GM19372 (cell line): Measurements from ENCODE around the gene LECT2.

Source experiments
- ATAC-seq: cut with Tn5 transposase; IDR thresholded peaks from one replicate; pipeline ENCODE4 v1.9.1; 2021; ENCODE audit warnings: mild to moderate bottlenecking, low read depth, moderate library complexity; ENCODE audit not compliant: unreplicated experiment

Gene LECT2

DNA sequence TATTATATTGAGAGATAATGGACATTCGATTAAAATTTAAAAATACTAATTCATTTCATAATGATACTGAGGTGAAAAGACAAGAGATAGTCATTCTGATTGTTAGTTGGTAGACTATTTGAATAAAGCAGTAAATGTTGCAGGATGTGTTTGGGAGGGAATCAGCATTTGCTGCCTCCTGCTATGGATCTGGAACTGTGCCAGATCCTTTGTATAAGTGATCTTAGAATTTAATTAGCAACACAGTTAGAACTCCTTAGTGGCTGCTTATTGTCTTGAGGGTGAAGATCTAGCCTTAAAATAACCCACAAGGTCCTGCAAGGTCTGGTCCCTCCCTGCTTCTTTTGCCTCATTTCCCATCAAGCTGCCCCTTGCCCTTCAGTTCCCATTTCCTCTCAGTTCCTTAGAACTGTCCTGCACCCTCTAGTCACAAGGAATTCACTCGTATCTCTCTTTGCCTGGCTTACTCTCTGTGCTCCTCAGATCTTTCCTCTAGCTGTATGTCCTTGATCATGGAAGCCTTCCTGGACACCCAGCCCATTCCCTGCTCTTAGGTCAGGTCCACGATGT lies 12.5 kb downstream of the LECT2 start:
- no peak for ATAC-seq

DNA sequence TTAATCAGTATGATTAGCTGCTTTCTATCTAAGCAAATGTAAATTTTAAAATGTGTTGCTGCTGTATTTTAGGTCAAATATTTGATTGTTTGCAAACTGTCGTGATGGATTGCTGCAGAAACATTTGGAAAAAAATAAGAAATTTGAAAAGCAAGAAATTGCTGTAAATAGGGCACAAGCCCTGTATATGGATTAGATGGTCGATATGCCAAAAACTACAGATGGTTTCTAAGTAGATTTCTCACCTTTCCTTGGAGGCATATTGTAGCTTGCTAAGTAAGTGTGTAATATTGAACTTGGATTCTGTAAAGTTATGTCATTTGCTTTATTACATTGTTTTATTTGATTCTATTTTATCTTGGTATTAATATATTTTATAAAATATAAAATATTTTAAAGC lies 13.1 kb downstream of the LECT2 start:
- no peak for ATAC-seq

DNA sequence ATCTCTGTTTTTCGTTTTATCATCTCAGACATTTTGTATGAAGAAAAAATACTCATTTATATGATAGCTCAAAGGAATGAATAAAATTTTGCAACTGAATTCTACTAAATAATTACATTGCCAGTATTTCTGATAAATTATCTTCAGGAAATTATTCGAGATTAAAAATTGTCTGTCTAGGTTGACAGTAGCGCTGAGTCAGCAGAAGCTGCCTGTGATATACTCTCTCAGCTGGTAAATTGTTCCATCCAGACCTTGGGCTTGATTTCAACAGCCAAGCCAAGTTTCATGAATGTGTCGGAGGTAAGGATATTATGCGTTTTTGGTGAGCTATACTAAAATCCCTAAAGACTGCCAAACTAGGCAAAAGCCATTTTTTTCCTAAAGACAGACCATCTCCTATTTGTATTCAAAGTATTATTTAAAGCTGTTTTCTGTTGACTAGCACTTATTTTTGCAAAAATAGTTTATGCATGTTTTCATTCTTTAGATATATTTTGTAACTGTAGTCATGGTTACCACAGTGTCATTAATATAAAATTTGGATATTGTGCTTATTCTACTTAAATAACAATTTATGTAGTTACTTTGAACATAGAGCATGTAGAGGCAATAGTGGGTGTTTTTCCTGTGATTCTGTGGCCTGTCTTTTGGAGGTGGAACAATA lies 17.4 kb downstream of the LECT2 start:
- no peak for ATAC-seq

DNA sequence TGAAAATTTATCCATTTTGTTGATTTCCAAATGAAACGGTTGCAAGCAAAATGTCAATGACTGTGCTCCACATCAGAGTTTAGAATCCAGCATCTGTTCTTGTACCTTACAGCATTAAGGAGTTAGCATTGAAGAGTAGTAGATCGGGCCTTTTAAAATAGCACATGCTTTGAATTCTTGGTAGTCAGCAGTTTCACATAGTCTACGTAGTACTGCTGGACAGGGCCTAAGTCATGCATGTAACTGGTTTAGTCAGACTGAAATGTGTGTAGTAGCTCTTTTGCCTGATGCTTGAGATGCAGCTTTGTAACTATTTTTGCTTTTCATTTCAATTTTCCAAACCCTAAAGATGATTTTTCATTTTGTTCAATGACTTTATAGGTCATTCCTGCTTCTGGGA lies 19.8 kb downstream of the LECT2 start:
- no peak for ATAC-seq

DNA sequence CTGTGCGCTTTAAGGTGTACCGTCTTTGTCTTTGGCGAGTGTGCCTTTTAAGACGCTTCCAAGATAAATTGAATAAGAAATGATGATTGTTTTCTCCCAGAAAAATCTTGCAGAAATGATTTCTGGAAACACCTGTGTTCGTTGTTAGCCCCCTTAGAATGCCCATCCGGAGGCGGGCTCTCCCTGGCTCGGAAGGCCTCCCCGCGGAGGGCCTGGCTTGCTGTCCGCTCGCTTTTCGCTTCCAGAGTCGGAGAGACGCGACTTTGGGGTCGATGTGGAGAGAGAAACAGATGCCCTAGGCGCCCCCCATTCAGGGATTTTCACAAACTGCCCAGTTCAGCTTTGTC lies 23.9 kb downstream of the LECT2 start:
- ATAC-seq, result no peak

DNA sequence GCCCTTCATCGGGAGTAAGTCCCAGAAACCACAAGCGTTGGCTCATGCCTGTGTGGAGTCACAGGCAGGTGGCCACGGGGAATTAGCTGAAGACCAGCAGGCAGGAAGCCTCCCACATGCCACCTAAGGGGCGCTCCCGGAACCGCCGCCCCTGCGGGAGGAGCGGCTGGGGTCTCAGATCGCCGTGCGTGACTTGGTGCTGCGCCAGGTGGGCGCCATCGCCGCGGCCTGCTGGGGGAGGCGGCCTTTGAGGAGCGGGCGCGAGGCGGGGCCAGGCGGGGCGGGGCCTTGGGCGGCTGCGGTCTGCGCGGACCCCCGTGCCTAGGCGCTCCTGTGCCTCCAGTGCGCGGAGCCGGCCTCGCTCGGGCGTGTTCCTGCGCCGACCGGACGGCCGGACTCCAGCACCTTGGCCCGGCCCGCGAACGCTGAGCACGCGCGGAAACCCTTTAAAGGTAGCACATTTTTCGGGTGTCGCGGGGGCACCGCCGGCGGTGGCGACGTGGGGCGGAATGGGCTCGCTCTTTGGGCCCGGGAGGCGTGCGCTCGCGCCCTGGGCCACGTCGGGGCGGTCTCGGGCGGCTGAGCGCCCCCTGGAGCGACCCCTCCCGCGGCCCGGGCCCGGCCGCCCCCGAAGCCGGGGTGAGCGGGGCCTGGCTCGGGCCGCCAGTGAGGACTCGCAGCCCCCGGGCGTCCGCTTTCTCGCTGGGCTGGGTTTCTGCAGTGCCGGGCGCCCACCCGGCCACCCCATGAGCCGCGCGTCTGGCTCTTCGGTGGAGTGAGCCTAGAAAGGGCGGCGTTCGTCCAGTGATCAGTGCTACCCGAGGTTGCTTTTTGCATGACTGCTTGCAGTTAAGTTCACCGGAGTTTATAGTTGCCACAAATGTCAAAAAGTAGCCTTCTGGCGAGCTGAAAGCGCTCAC lies 24.5 kb downstream of the LECT2 start:
- no peak for ATAC-seq

DNA sequence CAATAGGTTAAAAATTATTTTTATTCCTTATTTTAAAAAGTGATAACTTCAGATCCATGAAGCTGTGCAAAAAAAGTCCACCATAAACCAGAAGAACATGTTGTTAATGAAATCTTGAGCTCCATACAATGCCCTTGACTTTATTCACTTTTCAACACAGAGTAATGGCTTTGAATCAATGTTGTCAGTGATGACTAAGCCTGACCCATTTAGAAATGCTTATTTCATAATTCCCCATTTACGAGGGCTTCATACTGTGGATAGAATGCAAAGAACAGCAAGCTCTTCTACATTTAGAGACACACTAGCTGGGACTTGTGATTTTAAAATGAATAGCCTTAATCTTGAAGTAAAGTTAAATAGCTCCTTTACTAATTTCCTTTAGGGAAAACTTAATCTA lies 33.4 kb downstream of the LECT2 start:
- ATAC-seq, result no peak

DNA sequence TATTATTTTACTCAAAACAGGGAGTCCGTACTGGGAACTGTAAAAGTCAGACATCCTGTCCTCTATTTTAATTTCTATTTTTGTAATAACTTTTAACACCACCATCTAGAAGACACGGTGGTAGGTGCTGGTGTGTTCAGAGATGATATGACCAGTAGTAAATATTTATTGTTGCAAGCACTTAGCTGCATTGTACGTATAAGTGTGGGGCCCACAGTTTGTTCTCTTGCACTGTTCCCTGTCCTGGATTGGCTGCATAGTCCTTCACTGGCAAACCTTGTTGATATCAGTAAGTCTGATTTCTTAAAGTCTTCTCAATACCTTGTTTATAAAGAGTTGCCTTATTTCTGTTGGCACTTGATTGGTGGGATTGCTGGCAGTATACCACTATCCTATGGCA lies 34.6 kb downstream of the LECT2 start:
- no peak for ATAC-seq

DNA sequence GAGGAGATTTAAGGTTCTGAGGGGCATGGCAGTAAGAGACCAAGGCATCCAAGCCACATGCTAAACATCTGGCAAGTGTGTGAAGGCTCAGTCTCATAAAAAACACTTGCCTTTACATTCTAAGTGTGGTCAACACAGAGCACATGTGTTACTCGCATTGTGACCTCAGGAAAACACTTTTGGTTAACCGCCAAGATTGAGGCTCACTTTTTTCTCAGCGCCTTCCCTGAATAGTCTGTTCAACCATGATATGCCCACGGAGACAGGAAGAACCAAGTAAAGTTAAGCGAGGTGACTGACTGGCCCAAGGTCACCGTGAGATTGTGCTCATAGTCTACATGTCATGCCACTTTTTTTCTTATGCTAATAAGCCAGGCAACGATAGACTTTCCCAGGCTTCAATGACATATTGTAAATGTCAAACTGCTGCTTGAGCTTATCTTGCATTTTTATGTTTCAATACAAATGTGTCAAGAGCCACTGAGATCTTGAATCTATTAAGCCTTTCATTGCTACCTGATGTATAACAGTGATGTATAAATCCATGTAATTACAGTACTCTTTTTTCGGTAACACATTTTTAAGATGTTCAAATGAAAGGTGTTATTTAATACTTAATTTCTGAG lies 38.0 kb downstream of the LECT2 start:
- no peak for ATAC-seq

DNA sequence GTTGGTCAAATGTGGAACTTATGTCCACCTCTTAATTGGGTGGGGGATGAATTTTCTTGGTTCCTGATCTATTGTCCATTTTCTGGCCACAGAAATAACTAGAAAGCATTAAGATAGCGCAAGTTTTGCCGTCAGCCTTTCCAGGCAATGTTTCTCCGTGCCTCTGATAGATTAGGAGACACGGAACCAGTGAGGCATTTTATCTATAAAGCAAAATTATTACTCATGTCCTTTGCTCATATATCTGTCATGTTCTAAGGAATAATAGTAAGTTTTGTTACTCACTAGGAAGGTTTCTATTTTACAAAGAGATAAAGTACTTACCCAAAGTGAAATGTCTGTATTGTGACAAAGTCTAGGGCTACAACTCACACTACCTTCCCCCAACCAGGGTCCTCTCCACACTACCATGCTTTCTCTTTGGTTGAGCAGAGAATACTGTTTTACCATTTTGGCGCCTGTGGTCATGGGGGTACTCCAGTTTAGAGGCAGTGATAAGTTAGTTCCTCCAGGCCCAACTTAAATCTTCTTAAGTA lies 39.2 kb downstream of the LECT2 start:
- no peak for ATAC-seq

DNA sequence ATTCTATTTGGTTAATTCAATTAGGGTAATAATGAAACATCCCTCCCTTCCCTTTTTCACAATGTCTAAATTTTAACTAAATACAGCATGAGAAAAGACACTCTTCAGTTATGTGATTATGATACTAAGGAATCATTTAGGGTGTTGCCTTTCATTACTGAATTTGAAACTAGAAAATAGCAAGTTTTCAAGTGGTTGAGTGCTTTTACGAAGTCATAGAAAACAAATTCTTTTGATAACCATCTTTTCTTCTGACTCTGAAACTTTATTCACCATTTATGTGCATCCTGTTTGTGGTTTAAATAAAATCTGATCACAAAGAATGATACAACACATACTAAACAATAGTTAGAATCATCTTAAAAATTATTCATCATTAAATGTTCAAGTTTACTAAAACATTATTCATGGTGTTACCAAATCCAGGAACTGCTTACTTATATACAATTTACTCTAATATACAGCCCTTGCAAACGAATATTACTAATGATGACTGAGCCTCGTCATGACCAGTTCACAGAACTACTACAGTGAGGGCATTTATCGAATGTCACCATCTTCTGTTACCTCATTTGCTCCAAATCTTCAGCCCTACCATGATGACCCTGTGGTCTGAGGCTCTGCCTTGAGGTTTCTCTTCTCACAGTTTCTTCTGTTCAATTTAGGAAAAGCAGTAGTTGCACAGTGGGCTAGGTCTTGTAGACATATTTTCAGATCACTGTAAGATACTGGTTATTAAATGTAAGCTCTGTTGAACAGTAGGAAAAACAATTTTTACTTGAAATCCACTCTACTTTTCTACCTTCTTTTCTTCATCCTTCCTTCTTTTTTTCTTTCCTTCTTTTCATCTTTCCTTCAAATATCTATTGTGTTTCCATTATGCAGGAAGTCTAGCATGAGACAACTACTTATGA lies 40.8 kb downstream of the LECT2 start:
- no peak for ATAC-seq

DNA sequence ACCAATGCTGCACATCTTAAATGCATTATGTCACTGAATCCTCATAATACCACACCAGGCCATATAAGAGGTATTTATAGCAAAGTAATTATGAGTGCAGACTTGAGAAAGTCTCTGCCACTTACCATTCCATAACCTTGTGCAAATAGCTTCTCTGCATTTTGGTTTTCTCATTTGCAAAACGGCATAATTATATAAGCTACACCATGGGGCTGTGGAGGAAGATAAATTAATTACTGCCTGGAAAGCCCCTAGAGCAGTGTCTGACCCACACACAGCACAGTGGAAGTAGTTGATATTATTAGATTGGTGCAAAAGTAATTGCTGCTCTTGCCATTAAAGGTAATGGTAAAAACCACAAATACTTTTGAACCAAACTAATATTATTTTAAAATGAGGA lies 49.6 kb downstream of the LECT2 start:
- no peak for ATAC-seq

DNA sequence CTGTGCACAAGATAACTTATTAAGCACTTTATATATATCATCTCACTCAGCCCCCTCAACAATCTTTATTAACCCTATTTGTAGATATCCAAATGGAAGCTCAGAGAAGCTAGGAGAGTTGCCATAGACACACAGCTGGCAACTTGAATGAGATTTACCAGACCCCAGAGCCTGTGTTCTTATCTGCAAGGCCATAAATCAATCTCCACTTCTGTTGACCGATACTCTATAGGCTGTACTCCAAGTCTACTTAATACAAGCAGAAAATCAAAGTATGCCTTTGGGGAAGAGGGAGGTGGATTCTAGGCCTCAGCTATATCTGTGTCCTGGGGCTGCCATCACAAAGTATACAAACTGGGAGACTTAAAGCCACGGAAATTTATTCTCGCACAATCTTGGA lies 53.1 kb downstream of the LECT2 start:
- ATAC-seq, result no peak

DNA sequence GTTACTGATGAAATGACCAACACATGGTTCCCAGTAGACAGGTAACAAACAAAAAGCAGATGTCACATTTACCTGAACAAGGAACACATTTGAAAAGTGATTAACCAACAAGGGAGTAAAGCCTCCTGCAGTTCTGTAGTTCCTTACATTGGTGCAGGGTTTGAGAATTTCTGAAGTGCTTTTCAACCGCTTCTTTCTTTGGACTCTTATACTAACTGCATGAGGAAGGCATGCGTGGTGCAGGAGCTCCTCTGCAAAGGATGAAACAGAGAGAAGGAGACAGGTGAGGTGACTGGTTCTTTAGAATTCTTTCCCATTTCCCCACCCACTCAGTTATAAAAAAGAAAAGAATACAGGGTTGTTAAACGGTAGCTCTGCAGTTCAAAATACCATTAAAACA lies 54.5 kb downstream of the LECT2 start:
- no peak for ATAC-seq

DNA sequence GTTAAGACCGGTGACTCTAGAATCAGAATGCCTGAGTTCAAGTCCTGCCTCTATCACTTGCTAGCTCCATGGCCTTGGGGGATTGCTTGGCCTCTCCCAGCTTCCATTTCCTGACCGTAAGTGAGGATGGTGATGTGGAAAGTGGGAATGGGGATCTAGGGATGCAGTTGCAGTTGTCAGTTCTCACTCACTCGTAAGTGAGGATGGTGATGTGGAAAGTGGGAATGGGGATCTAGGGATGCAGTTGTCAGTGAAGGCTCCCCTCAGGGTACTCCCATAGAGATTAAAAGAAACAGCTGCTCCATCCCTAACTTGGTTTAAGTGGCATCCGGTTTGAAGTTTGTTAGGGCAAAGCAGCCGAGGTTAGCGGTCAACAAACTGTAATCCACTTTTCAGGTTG lies 56.1 kb downstream of the LECT2 start:
- no peak for ATAC-seq
